ENCODE measurements around the gene TBX19.

DNA sequence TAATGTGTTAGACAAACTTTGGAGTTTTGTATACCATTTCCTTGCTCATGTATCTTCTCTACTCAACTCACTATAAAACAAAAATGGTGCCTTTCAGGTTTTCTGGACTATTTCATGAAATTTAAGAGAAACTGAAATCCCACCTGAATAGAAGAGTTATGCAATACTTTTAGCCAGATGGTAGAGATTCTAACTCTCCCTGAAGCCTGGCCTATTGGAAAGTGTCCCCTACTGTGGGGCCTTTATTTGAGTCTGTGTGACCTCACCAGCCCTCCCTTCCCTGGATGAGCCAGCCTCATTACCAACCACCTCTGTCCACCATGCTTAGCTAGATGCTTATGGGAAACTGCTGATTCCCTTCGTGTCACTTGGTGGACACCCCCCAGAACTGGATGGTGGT lies 35.5 kb downstream of the TBX19 start:
- TF ChIP-seq, protein P1, sequence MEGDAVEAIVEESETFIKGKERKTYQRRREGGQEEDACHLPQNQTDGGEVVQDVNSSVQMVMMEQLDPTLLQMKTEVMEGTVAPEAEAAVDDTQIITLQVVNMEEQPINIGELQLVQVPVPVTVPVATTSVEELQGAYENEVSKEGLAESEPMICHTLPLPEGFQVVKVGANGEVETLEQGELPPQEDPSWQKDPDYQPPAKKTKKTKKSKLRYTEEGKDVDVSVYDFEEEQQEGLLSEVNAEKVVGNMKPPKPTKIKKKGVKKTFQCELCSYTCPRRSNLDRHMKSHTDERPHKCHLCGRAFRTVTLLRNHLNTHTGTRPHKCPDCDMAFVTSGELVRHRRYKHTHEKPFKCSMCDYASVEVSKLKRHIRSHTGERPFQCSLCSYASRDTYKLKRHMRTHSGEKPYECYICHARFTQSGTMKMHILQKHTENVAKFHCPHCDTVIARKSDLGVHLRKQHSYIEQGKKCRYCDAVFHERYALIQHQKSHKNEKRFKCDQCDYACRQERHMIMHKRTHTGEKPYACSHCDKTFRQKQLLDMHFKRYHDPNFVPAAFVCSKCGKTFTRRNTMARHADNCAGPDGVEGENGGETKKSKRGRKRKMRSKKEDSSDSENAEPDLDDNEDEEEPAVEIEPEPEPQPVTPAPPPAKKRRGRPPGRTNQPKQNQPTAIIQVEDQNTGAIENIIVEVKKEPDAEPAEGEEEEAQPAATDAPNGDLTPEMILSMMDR (IDR thresholded peaks at IDR 0.05): no peak
- no peak for TF ChIP-seq POLR2A (IDR thresholded peaks at IDR 0.05)

Measured in gastroesophageal sphincter (tissue), 3 donors.